ENCODE results near the gene PHF12.
A peak's percentile ranks its signal among the peaks of the same experiment; 100 is the strongest.
"Not testable (repeated sequence)": the region's sequence is repeated elsewhere in the genome, so short reads cannot be mapped to it uniquely, and the experiment has no call there.

The PHF12 gene

GRCh38 chr17:28928061-28928460, 23.3 kb downstream of the PHF12 start:
- DNase-seq: no peak

- DNase-seq: no peak
These were observed 24.5 kb downstream of the PHF12 start for GRCh38 chr17:28926786-28927185.

- DNase-seq: no peak
These were observed 25.0 kb downstream of the PHF12 start for GRCh38 chr17:28926366-28926765.

- DNase-seq: peak; percentile 89 to 94
These were observed 25.4 kb downstream of the PHF12 start for GRCh38 chr17:28925912-28926365.

GRCh38 chr17:28920201-28920600, 31.1 kb downstream of the PHF12 start:
- DNase-seq: no peak

- no peak for DNase-seq
These were observed 33.0 kb downstream of the PHF12 start for GRCh38 chr17:28918295-28918694.

- no peak for DNase-seq
These were observed 33.9 kb downstream of the PHF12 start for GRCh38 chr17:28917465-28917864.

- no peak for DNase-seq
These were observed 34.3 kb downstream of the PHF12 start for GRCh38 chr17:28917029-28917428.

- peak; percentile 37 to 50 for DNase-seq
These were observed 34.9 kb downstream of the PHF12 start for GRCh38 chr17:28916302-28916934.

GRCh38 chr17:28912938-28913333, 38.4 kb downstream of the PHF12 start:
- no peak for DNase-seq

- no peak for DNase-seq
These were observed 38.9 kb downstream of the PHF12 start for GRCh38 chr17:28912281-28912937.

- DNase-seq: no peak
These were observed 39.8 kb downstream of the PHF12 start for GRCh38 chr17:28911411-28912045.

- no peak for DNase-seq
These were observed 40.8 kb downstream of the PHF12 start for GRCh38 chr17:28910534-28910933.

- DNase-seq: no peak
These were observed 42.6 kb downstream of the PHF12 start for GRCh38 chr17:28908640-28909167.

GRCh38 chr17:28907709-28908475, 43.4 kb downstream of the PHF12 start:
- DNase-seq: no peak

- no peak for DNase-seq
These were observed 44.4 kb downstream of the PHF12 start for GRCh38 chr17:28906706-28907438.

GRCh38 chr17:28906276-28906675, 45.0 kb downstream of the PHF12 start:
- no peak for DNase-seq

- DNase-seq: no peak
These were observed 46.5 kb downstream of the PHF12 start for GRCh38 chr17:28904800-28905199.

- not testable (repeated sequence) for DNase-seq
These were observed 47.8 kb downstream of the PHF12 start for GRCh38 chr17:28903546-28903841.

GRCh38 chr17:28902819-28903545, 48.3 kb downstream of the PHF12 start, which contains the start of gene DHRS13:
Gene DHRS13 (minus strand): TSS chr17:28903079. CDS start chr17:28902944, 135 bp downstream.
- peak; percentile 94 to 96 for DNase-seq
